Lower lobe of right lung (tissue), 2 donors: ENCODE measurements around the gene F13B. TPM values are rescaled to one million over a fixed set of nuclear protein-coding genes. Genes with fewer than 3 reads are reported as not detected.

Experiments used
- ATAC-seq, 2 donors: fragments of 200-7000 bp; cut with Tn5 transposase; one replicate each; pipeline ENCODE4 v1.9.1; 2020 to 2022; ENCODE audit warnings: mild to moderate bottlenecking in 2 of 2, moderate library complexity in 2 of 2
- DNase-seq: peaks from one replicate; pipeline ENCODE4 v3.0.0-alpha.2; 2020
- H3K27ac ChIP-seq: fragments of 200-600 bp; one replicate; pipeline ENCODE4 v1.8.0; 2022
- H3K27me3 ChIP-seq: fragments of 200-600 bp; one replicate; pipeline ENCODE4 v1.8.0; 2022; ENCODE audit warnings: low read depth
- H3K36me3 ChIP-seq: fragments of 200-600 bp; one replicate; pipeline ENCODE4 v1.8.0; 2022; ENCODE audit warnings: mild to moderate bottlenecking
- H3K4me1 ChIP-seq: fragments of 200-600 bp; one replicate; pipeline ENCODE4 v1.8.0; 2022
- H3K4me3 ChIP-seq: fragments of 200-600 bp; one replicate; pipeline ENCODE4 v1.8.0; 2022; ENCODE audit warnings: mild to moderate bottlenecking
- H3K9me3 ChIP-seq: fragments of 200-600 bp; one replicate; pipeline ENCODE4 v1.8.0; 2022
- CTCF ChIP-seq: fragments of 200-600 bp; IDR thresholded peaks from one replicate; pipeline ENCODE4 v1.8.0; 2022; ENCODE audit warnings: antibody characterized with exemption, mild to moderate bottlenecking
- intact Hi-C: fragments of 100-400 bp; cut with DNase I; formaldehyde crosslinking; loops from one replicate; pipeline ENCODE4 v1.11.0; 2022
- long read RNA-seq: library from polyadenylated mRNA; unstranded; transcript quantifications from one replicate; pipeline ENCODE4 v2.0.0, GENCODE V29; 2021
- total RNA-seq: library from RNA; stranded (reverse); fragmentation: NEBNext Ultra II Directional; extraction: Animal tissue kit (Norgen Biotek cat#: 25700); gene quantifications from one replicate; pipeline ENCODE4 v1.2.1, GENCODE V29; 2021
- donor health status: DM: no; HTN: yes; CAD: no; lungs with severe emphysema.

The F13B gene, protein sequence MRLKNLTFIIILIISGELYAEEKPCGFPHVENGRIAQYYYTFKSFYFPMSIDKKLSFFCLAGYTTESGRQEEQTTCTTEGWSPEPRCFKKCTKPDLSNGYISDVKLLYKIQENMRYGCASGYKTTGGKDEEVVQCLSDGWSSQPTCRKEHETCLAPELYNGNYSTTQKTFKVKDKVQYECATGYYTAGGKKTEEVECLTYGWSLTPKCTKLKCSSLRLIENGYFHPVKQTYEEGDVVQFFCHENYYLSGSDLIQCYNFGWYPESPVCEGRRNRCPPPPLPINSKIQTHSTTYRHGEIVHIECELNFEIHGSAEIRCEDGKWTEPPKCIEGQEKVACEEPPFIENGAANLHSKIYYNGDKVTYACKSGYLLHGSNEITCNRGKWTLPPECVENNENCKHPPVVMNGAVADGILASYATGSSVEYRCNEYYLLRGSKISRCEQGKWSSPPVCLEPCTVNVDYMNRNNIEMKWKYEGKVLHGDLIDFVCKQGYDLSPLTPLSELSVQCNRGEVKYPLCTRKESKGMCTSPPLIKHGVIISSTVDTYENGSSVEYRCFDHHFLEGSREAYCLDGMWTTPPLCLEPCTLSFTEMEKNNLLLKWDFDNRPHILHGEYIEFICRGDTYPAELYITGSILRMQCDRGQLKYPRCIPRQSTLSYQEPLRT
- total RNA-seq, result not detected
- long read RNA-seq, result 0 reads

- intact Hi-C loops, result no loop called here
- ATAC-seq, result no peak
These were observed at the start of gene F13B for GRCh38 chr1:197066719-197067456. Gene F13B, minus strand, starts transcription at chr1:197067260. Its CDS starts 37 bp downstream, at chr1:197067223.

DNA sequence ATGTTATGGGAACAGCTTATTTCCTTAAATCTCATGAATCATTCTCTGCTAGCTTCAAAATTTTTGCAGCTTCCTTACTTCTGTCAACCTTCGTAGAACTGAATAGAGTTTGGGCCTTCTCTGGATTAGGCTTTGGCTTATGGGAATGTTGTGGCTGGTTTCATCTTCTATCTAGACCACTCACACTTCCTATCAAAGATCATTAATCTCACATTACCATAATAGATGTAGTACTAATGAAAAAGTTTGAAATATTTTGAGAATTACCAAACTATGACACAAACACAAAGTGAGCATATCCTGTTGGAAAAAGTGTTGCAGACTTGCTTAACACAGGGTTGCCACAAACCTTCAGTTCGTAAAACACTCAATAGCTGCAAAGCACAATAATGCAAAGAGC is 49.1 kb upstream of the F13B start:
- Histone ChIP-seq H3K36me3 (no peaks in the 10 kb centered on the region), H3K9me3 (no peaks in the 10 kb centered on the region), H3K4me1 (no peaks in the 10 kb centered on the region), H3K27me3 (no peaks in the 10 kb centered on the region), H3K27ac (no peak overlapping the region), H3K4me3 (no peak overlapping the region)
- ATAC-seq, result no peak
- DNase-seq, result no peak
- intact Hi-C loops, result no loop called here
- no peak for TF ChIP-seq CTCF

More at GRCh38 chr1:197066719-197067456, at the start of gene F13B:
- Histone ChIP-seq H3K36me3 (no peaks in the 10 kb centered on the region), H3K4me1 (no peaks in the 10 kb centered on the region), H3K9me3 (no peaks in the 10 kb centered on the region), H3K27ac (no peak within 1 kb of the TSS), H3K4me3 (no peak within 1 kb of the TSS), H3K27me3 (no peaks in the 10 kb centered on the region)
- DNase-seq, result no peak
- TF ChIP-seq CTCF, result no peak

GRCh38 chr1:197106869-197107268 is 39.8 kb upstream of the F13B start:
- no peak for TF ChIP-seq CTCF
- no peak overlapping the region for H3K4me3 ChIP-seq
- H3K27ac ChIP-seq, result no peak overlapping the region
- ATAC-seq (no peak), DNase-seq (no peak)
- no peaks in the 10 kb centered on the region for H3K4me1 ChIP-seq
- intact Hi-C loops, result no loop called here
- H3K27me3 ChIP-seq, result no peaks in the 10 kb centered on the region
- no peaks in the 10 kb centered on the region for H3K9me3 ChIP-seq
- no peaks in the 10 kb centered on the region for H3K36me3 ChIP-seq

- no peak for DNase-seq
- Histone ChIP-seq H3K27ac (no peak overlapping the region), H3K36me3 (no peaks in the 10 kb centered on the region), H3K4me3 (no peak overlapping the region), H3K4me1 (no peaks in the 10 kb centered on the region), H3K27me3 (no peaks in the 10 kb centered on the region), H3K9me3 (no peaks in the 10 kb centered on the region)
- ATAC-seq, result no peak
- intact Hi-C loops, result no loop called here
- no peak for TF ChIP-seq CTCF
These were observed 36.2 kb upstream of the F13B start for GRCh38 chr1:197103300-197103699.

- DNase-seq (no peak), ATAC-seq (no peak)
- no peaks in the 10 kb centered on the region for H3K36me3 ChIP-seq
- no peaks in the 10 kb centered on the region for H3K9me3 ChIP-seq
- H3K4me1 ChIP-seq, result no peaks in the 10 kb centered on the region
- intact Hi-C loops, result no loop called here
- no peak for TF ChIP-seq CTCF
- no peaks in the 10 kb centered on the region for H3K27me3 ChIP-seq
- no peak overlapping the region for H3K27ac ChIP-seq
- no peak overlapping the region for H3K4me3 ChIP-seq
These were observed 34.9 kb upstream of the F13B start for GRCh38 chr1:197101978-197102377.
